Measurements from ENCODE around the gene PAPPA. TPM values are rescaled to one million over a fixed set of nuclear protein-coding genes. Genes with fewer than 3 reads are reported as not detected.

Gene PAPPA
- total RNA-seq, 1 donor from 2014 or later, result 2.8 TPM

DNA sequence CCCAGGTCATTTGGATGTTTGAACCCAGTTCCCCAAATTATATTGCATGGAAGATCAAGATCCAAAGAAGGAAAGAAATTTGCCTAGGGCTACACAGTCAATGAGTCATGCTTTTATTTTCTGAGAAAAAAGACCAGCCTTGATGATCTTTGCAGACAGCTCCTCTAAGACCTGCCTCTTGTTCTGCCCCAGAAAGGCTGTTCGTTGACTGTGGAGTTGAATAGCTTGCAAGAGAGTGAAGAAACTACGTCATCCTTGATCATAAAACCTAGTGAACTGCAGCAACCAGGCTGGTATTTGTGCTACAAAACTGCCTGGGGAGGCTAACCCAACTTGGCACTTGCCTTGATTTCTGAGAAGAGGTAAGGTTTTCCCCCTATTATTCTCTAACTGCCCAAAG lies 263.9 kb downstream of the PAPPA start:
- DNase-seq (ENCODE audit: low spot score), result no peak
- intact Hi-C loops (cut with DNase I), result no loop called here

DNA sequence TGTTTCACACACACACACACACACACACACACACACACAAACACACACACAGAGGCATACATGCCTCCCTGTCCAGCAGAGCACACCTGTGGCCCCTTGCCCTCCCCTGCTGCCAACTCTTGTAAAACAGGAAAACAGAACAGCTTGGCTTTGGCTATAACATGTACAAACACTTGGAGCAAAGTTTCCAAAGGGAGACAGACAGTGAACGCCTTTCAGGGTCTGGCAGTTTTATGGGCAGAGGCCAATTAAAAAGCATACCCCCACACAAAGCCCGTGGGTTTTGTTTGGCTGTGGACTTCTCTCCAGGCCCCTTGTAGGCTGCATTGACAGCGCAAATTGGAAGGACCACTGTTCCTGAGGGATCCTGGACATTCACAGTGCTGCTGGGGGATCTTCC lies 265.6 kb downstream of the PAPPA start:
- intact Hi-C loops (cut with DNase I), result no loop called here
- DNase-seq (ENCODE audit: low spot score), result no peak

DNA sequence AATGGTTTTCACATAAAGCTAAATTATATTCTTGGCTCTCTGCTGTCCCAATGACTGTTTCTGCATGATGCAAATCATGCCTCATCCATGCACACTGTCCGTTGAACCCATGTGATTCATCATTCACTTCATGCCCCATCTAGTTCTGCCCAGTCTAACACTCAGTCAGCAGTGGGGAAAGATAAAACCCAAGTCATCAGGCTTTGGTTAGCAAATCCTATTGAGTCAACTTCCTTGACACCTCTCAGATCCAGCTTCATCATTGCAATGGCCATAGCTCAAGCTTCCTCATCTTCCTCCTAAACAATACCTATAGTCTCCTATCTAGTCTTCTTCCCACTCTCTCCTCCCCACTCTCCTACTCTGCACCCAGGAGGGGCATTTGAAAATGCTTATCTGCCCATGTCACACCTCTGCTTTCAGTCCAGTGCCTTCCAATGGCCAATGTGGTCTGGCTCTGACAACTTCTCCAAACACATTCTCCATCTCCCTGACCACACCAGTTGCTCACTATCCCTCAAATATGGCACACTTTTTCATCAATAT lies 267.5 kb downstream of the PAPPA start:
- DNase-seq (ENCODE audit: low spot score), result no peak
- intact Hi-C loops (cut with DNase I), result no loop called here

GRCh38 chr9:116422119-116422979 lies 268.8 kb downstream of the PAPPA start:
- intact Hi-C loops (cut with DNase I), result no loop called here
- DNase-seq (ENCODE audit: low spot score), result no peak

DNA sequence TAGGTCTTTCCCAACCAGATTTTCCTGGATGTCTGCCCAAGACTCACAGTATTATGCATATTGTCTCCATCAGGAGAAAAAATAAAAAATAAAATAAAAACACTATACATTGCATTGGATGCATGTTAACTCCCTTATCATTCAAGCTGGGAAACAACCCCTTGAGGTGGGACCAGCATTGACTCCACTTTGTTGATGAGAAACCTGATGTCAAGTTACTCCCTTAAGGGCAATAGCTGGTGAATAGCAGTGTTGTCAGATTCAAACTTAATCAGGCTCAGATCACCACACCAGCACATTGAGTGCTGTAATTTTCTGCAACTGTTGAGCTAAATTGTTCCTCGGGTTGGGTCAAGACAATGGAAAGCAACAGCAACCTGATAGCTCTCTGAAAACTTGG lies 269.6 kb downstream of the PAPPA start:
- intact Hi-C loops (cut with DNase I), result no loop called here
- no peak for DNase-seq (ENCODE audit: low spot score)

DNA sequence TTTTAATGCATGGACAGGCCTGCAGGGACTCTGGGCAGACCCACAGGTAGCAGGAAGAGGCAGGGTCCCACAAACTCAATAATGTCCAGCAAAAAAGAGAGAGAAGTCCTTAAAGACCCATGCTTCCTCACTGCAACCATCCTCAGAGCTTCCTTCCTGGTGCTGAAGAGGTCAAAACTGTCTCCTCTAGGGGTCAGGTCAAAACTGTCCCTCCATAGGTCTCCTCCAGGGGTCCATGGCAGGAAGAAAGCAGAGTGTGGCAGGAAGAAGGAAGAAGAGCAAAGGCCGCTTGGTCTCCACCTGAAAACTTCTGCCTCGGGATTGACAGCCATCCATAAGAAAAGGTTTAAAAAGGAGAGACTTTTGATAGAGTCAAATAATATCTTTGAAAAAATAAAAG lies 271.7 kb downstream of the PAPPA start:
- intact Hi-C loops (cut with DNase I), result no loop called here
- no peak for DNase-seq (ENCODE audit: low spot score)

GRCh38 chr9:116430849-116431248 lies 277.3 kb downstream of the PAPPA start:
- intact Hi-C loops (cut with DNase I), result no loop called here
- DNase-seq (ENCODE audit: low spot score), result no peak

GRCh38 chr9:116432051-116432450 lies 278.5 kb downstream of the PAPPA start:
- DNase-seq (ENCODE audit: low spot score), result no peak
- intact Hi-C loops (cut with DNase I), result no loop called here

DNA sequence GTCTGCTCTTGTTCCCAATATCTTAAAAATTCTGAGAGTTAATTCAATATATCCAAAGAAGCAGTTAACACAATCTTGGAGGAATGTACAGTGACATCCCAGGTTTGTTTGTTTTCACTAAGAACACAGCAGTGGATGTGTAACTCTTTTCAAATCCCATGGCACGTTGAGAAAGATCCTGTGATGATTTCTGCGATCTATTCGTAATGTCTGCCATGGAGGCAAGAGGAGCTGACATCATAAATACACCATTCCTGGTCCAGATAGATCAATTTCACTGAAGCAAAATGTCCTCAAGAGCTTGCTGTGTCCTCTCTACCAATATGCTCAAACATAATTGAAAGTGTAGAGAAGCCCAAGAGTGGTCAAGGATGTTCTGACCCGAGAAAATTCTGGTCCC lies 280.7 kb downstream of the PAPPA start:
- no peak for DNase-seq (ENCODE audit: low spot score)
- intact Hi-C loops (cut with DNase I), result no loop called here

- intact Hi-C loops (cut with DNase I), result no loop called here
- DNase-seq (ENCODE audit: low spot score), result no peak
Measured at GRCh38 chr9:116435706-116436105, 282.1 kb downstream of the PAPPA start.

GRCh38 chr9:116436121-116436520 lies 282.5 kb downstream of the PAPPA start:
- intact Hi-C loops (cut with DNase I), result no loop called here

DNA sequence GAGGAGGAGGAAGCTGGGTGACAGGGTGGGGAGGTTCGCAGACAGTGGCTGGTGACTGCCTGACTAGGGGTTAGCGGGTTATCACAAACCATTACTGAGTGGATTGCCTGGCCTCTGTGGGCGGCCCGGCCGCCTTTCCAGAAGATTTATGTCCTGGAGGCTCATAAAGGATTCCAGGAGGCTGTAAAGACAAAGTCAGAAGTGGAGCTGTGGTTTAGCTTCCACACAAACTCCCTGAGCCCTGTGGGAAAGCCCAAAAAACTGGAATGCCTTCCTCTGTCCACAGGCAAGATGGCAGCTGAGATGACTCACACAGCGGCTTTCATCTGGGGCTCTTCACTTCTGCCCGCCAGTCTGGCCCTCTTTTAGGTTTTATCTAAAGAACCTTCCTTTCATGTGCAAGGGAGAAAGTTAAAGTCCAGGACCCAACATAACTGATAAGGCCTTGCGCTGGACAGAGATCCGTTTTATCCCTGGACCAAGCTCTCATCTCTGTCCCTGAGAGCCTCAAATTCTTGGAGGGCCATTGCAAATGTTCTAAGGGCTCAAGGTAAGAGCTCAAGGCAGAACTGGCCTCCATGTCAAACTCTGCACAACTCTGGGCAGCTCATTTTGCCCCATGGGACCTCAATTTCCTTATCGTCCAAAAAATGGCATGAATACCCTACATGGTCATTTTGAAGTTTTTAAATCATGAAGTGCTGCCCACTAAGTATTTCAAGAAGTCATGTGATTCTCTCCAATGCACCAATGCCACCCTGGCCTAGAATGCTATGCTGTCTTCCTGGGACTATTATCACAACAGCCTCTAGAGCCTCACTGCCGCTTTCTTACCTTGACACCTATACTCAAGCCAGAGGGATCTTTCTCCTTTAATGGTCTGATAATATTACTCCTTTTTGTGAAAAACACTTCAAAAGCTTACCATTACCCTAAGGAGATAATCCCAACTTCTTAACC lies 284.1 kb downstream of the PAPPA start:
- DNase-seq (ENCODE audit: low spot score), result no peak
- intact Hi-C loops (cut with DNase I), result no loop called here

More at GRCh38 chr9:116436121-116436520, 282.5 kb downstream of the PAPPA start:
- DNase-seq (ENCODE audit: low spot score), result no peak

GRCh38 chr9:116442528-116442927 lies 288.9 kb downstream of the PAPPA start:
- intact Hi-C loops (cut with DNase I), result no loop called here
- DNase-seq (ENCODE audit: low spot score), result no peak

- DNase-seq (ENCODE audit: low spot score), result no peak
- intact Hi-C loops (cut with DNase I), result no loop called here
Measured at GRCh38 chr9:116447934-116448333, 294.3 kb downstream of the PAPPA start.

DNA sequence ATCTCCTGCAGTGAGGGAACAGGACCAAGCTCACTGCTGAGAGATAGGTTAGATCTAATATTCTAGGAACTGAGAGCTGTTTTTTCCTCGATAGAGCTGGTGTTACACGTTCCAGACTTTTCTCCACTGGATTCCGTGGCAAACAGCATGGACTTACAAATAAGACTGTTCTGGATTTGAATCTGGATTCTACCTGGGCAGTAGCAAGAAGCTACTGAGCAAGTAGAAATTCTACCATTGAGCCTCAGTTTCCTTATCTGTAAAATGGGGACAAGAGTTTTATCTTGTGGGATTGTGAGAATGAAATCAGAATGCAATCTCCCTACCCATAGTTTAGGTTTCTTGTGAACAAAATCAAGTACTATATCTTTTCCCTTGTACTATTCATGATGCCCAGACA lies 294.8 kb downstream of the PAPPA start:
- intact Hi-C loops (cut with DNase I), result no loop called here
- no peak for DNase-seq (ENCODE audit: low spot score)

- intact Hi-C loops (cut with DNase I), result no loop called here
- DNase-seq (ENCODE audit: low spot score), result no peak
Measured at GRCh38 chr9:116449949-116450348, 296.4 kb downstream of the PAPPA start.

DNA sequence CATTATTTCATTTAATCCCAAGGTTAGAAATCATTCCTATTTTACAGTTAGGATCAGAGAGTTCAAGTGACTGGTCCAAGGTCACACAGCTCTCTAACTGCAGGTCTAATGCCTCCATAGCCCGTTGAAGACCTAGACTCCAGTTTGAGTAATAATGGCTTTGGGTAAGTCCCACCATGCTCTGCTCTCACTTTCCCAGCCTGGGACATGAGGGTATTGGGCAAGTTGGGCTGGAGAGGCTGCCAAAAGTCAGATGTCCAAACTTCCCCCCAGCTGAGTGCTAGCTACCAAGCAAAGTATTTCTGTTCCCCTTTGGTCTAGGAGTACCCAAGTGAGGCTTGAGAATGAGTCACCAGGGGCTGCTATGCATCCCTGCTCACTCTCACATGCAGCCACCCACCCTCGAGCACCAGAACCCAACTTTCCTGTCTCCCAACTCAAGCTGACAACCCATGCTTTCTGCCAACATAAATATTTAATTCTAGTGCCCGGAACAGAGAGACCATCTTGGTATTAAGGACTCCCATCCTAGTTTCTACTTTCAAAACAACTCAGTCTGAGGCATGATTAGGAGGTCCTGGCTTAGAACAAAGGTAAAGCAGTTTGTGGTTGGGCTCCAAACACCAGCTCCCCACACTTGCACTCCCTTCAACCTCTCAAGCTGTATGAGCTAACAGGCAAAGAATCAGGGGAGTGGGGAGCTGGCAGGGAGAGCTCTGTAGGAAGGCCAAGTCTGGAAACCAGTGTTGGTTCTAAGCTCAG lies 297.0 kb downstream of the PAPPA start:
- no peak for DNase-seq (ENCODE audit: low spot score)
- intact Hi-C loops (cut with DNase I), result no loop called here

DNA sequence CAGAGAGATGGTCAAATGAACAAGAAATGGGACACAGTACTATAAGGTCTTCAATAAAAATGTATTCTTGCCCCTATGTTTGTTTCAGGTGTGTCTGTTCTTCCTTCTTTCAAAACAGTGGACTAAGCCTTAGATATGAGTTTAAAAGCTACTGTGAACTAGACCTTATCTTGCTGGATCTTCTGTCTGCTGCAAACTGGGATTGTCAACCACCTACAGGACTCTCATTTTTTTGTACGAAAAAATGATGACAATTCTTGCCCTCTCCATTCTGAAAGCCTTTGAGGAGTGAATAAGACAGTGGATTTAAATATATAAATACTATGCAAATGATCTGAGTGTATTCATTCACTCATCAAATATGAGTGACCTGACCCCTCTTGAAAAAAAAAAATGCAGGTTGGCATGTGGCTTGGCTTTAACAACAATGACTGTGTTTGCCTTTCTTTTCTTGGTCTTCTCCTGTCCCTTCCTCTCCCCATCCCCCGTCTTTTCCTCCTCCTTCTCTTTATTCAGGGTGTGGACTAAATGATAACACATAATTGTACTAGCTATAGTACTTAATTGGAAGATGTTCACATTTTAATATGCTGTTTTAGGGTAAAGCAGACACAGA lies 298.0 kb downstream of the PAPPA start:
- intact Hi-C loops (cut with DNase I), result no loop called here
- no peak for DNase-seq (ENCODE audit: low spot score)
